ENCODE measurements around the gene LARGE1.

GRCh38 chr22:33625959-33626358 is 294.3 kb downstream of the LARGE1 start:
- TF ChIP-seq CTCF (IDR thresholded peaks at IDR 0.05) = no peak
- no peak for TF ChIP-seq POLR2AphosphoS5 (IDR thresholded peaks at IDR 0.05)
